Tibial nerve (tissue), 4 donors: ENCODE data around the gene GSTCD. TPM values are rescaled to one million over a fixed set of nuclear protein-coding genes. Genes with fewer than 3 reads are reported as not detected.
"Not testable (repeated sequence)": the region's sequence is repeated elsewhere in the genome, so short reads cannot be mapped to it uniquely, and the experiment has no call there.

Experiments used
- DNase-seq, 2 donors: peaks; one replicate each; pipeline ENCODE4 v3.0.0-alpha.2; 2019; ENCODE audit warnings: low spot score in 2 of 2
- H3K27ac ChIP-seq, 4 donors: fragments of 200-600 bp; sonication (generic) in 3 of 4; one replicate each; pipeline ENCODE4 v1.5.1; 2017 to 2019; ENCODE audit warnings: mild to moderate bottlenecking in 1 of 4
- H3K27me3 ChIP-seq, 2 donors: fragments of 200-600 bp; sonication (generic) in 1 of 2; one replicate each; pipeline versions ENCODE4 v1.5.1 to v1.6.0; 2017 to 2019
- H3K36me3 ChIP-seq, 3 donors: fragments of 200-600 bp; sonication (generic); one replicate each; pipeline ENCODE4 v1.5.1; 2018 to 2019
- H3K4me1 ChIP-seq, 4 donors: fragments of 200-600 bp; sonication (generic) in 3 of 4; one replicate each; pipeline ENCODE4 v1.5.1; 2017 to 2019
- H3K4me3 ChIP-seq, 4 donors: fragments of 200-600 bp; sonication (generic) in 3 of 4; one replicate each; pipeline ENCODE4 v1.5.1; 2017 to 2019; ENCODE audit warnings: mild to moderate bottlenecking in 1 of 4, moderate library complexity in 1 of 4
- H3K9me3 ChIP-seq, 4 donors: fragments of 200-600 bp; sonication (generic) in 3 of 4; one replicate each; pipeline ENCODE4 v1.5.1; 2017 to 2019
- CTCF ChIP-seq, 5 experiments: fragments of 200-600 bp in 3 of 5; fragments of 450-650 bp in 2 of 5; sonication (generic) in 3 of 5; IDR thresholded peaks; one replicate each; pipeline ENCODE4 v1.5.1; 2016 to 2019; ENCODE audit warnings: antibody characterized with exemption in 5 of 5, mild to moderate bottlenecking in 3 of 5, moderate library complexity in 2 of 5
- EP300 ChIP-seq, 2 donors: sonication (generic); formaldehyde crosslinking; IDR thresholded peaks; one replicate each; pipeline ENCODE4 v1.6.1; 2017; ENCODE audit warnings: antibody characterized with exemption in 2 of 2, mild to moderate bottlenecking in 1 of 2
- POLR2A ChIP-seq, 2 donors: fragments of 450-650 bp; IDR thresholded peaks; one replicate each; pipeline ENCODE4 v1.6.1; 2017; ENCODE audit warnings: antibody characterized with exemption in 2 of 2, mild to moderate bottlenecking in 2 of 2, moderate library complexity in 2 of 2
- WGBS, 2 donors: methylation state at CpG; one replicate each; pipeline ENCODE4 v1.1.5; 2018; 5-methylcytosine and 5-hydroxymethylcytosine counted together
- total RNA-seq, 4 donors: library from RNA; depleted of rRNA; stranded (reverse); fragments of >200 nt; gene quantifications; one replicate each; pipeline ENCODE4 v1.1.0, GENCODE V29; 2016

Gene GSTCD
- total RNA-seq, 4 donors from 2014 or later, result 11.6 to 23.4 (median 13.7) TPM

- Histone ChIP-seq H3K9me3 (no peaks in the 10 kb centered on the region), H3K27me3 (no peaks in the 10 kb centered on the region), H3K36me3 (no peaks in the 10 kb centered on the region), H3K27ac (no peak overlapping the region), H3K4me3 (no peak overlapping the region), H3K4me1 (no peaks in the 10 kb centered on the region)
- 89 to 98% methylated on average over 1 of the region's 1 CpG for WGBS, 2 donors
- DNase-seq, result no peak
- TF ChIP-seq POLR2A (IDR thresholded peaks at IDR 0.05) (no peak), CTCF (IDR thresholded peaks at IDR 0.05) (no peak), EP300 (IDR thresholded peaks at IDR 0.05) (no peak)
Observed at GRCh38 chr4:105758958-105759357, 50.4 kb downstream of the GSTCD start.

GRCh38 chr4:105765690-105766407, 57.3 kb downstream of the GSTCD start:
- Histone ChIP-seq H3K9me3 (peaks cover 0 to 1% (median 0%) of the 10 kb centered on the region in 4 donors), H3K4me1 (no peaks in the 10 kb centered on the region), H3K27me3 (no peaks in the 10 kb centered on the region), H3K4me3 (no peak overlapping the region), H3K27ac (no peak overlapping the region), H3K36me3 (peaks cover 0 to 4% (median 0%) of the 10 kb centered on the region in 3 donors)
- 98% methylated on average over 6 of the region's 6 CpGs for WGBS, 2 donors
- TF ChIP-seq POLR2A (IDR thresholded peaks at IDR 0.05) (no peak), EP300 (IDR thresholded peaks at IDR 0.05) (no peak), CTCF (IDR thresholded peaks at IDR 0.05) (no peak)
- DNase-seq, result no peak

GRCh38 chr4:105767579-105767978, 59.0 kb downstream of the GSTCD start:
- peaks cover 0 to 11% (median 0%) of the 10 kb centered on the region in 4 donors for H3K9me3 ChIP-seq
- 38 to 39% methylated on average over 2 of the region's 2 CpGs for WGBS, 2 donors
- H3K36me3 ChIP-seq, result peaks cover 0 to 4% (median 0%) of the 10 kb centered on the region in 3 donors
- no peak overlapping the region for H3K4me3 ChIP-seq
- H3K4me1 ChIP-seq, result no peaks in the 10 kb centered on the region
- H3K27ac ChIP-seq, result no peak overlapping the region
- no peak for TF ChIP-seq EP300 (IDR thresholded peaks at IDR 0.05)
- TF ChIP-seq POLR2A (IDR thresholded peaks at IDR 0.05), result no peak
- TF ChIP-seq CTCF (IDR thresholded peaks at IDR 0.05), result no peak
- H3K27me3 ChIP-seq, result no peaks in the 10 kb centered on the region
- DNase-seq, result no peak

DNA sequence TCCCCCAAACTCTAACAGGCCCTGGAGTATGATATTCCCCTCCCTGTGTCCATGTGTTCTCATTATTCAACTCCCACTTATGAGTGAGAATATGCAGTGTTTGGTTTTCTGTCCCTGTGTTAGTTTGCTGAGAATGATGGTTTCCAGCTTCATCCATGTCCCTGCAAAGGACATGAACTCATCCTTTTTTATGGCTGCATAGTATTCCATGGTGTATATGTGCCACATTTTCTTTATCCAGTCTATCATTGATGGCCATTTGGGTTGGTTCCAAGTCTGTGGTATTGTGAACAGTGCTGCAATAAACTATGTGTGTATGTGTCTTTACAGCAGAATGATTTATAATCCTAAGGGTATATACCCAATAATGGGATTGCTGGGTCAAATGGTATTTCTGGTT, 61.9 kb downstream of the GSTCD start:
- Histone ChIP-seq H3K9me3 (peaks cover 0 to 24% (median 0%) of the 10 kb centered on the region in 4 donors), H3K36me3 (peaks cover 0 to 13% (median 0%) of the 10 kb centered on the region in 3 donors)
- not testable (repeated sequence) for H3K27ac ChIP-seq, H3K4me1 ChIP-seq, H3K4me3 ChIP-seq, H3K27me3 ChIP-seq, DNase-seq

- H3K4me1 ChIP-seq, H3K27me3 ChIP-seq, H3K27ac ChIP-seq, DNase-seq, H3K4me3 ChIP-seq: not testable (repeated sequence)
- Histone ChIP-seq H3K9me3 (peaks cover 0 to 24% (median 0%) of the 10 kb centered on the region in 4 donors), H3K36me3 (peaks cover 0 to 22% (median 0%) of the 10 kb centered on the region in 3 donors)
Observed at GRCh38 chr4:105772065-105772464, 63.5 kb downstream of the GSTCD start.

- DNase-seq, H3K27ac ChIP-seq, H3K4me1 ChIP-seq, H3K27me3 ChIP-seq, H3K4me3 ChIP-seq: not testable (repeated sequence)
- Histone ChIP-seq H3K36me3 (peaks cover 0 to 18% (median 0%) of the 10 kb centered on the region in 3 donors), H3K9me3 (peaks cover 0 to 23% (median 0%) of the 10 kb centered on the region in 4 donors)
- 97 to 100% methylated on average over 8 to 9 of the region's 9 CpGs for WGBS, 2 donors
Observed at GRCh38 chr4:105775760-105776415, 67.3 kb downstream of the GSTCD start.
